Prostate gland (tissue), 2 donors: ENCODE results near the gene ARMC3. TPM values are rescaled to one million over a fixed set of nuclear protein-coding genes. Genes with fewer than 3 reads are reported as not detected.

Experiments used
- DNase-seq: peaks from one replicate; pipeline ENCODE4 v3.0.0-alpha.2; 2019; ENCODE audit warnings: low spot score
- H3K27ac ChIP-seq, 2 donors: fragments of 200-600 bp; sonication (generic); 2 replicates each; pipeline ENCODE4 v1.5.1; 2017 to 2019
- H3K27me3 ChIP-seq: fragments of 200-600 bp; sonication (generic); replicated peaks from 2 replicates; pipeline ENCODE4 v1.5.1; 2019; ENCODE audit not compliant: insufficient read depth
- H3K36me3 ChIP-seq, 2 donors: fragments of 200-600 bp; sonication (generic); 1 replicate in 1 of 2; 2 replicates in 1 of 2; pipeline versions ENCODE4 v1.5.1 to v1.8.1; 2017 to 2019
- H3K4me1 ChIP-seq: fragments of 200-600 bp; sonication (generic); replicated peaks from 2 replicates; pipeline ENCODE4 v1.5.1; 2019
- H3K4me3 ChIP-seq, 2 donors: fragments of 200-600 bp; sonication (generic); 2 replicates each; pipeline ENCODE4 v1.5.1; 2017 to 2019
- H3K9me3 ChIP-seq: fragments of 200-600 bp; sonication (generic); 2 replicates; pipeline ENCODE4 v1.5.1; 2017
- POLR2A ChIP-seq: fragments of 450-650 bp; IDR thresholded peaks from one replicate; pipeline ENCODE4 v1.6.1; 2016; ENCODE audit warnings: antibody characterized with exemption, mild to moderate bottlenecking
- POLR2AphosphoS5 ChIP-seq: sonication (generic); formaldehyde crosslinking; IDR thresholded peaks from one replicate; pipeline ENCODE4 v1.6.1; 2017; ENCODE audit warnings: antibody characterized with exemption
- WGBS: methylation state at CpG from one replicate; pipeline ENCODE4 v1.1.5; 2018; 5-methylcytosine and 5-hydroxymethylcytosine counted together
- intact Hi-C: fragments of 100-400 bp; cut with DNase I; formaldehyde crosslinking; loops from one replicate; pipeline ENCODE4 v1.14.2; 2022
- total RNA-seq, 2 donors: library from RNA; depleted of rRNA; stranded (reverse); fragments of >200 nt; gene quantifications; one replicate each; pipeline ENCODE4 v1.1.0, GENCODE V29; 2016
- TF ChIP-seq, protein P1 (sequence below), 4 experiments: fragments of 200-600 bp in 2 of 4; fragments of 450-650 bp in 2 of 4; sonication (generic) in 2 of 4; IDR thresholded peaks; 1 replicate in 3 of 4; 2 replicates in 1 of 4; pipeline ENCODE4 v1.5.1; 2016 to 2019; ENCODE audit warnings: antibody characterized with exemption in 4 of 4, mild to moderate bottlenecking in 2 of 4, moderate library complexity in 2 of 4

ARMC3 gene
- total RNA-seq, 2 donors from 2014 or later: 5.0 TPM; not detected in 1

- no peaks in the 10 kb centered on the region for H3K4me1 ChIP-seq
- H3K27me3 ChIP-seq: no peaks in the 10 kb centered on the region
- intact Hi-C loops: no loop called here
- no peak for DNase-seq
- no peak overlapping the region for H3K27ac ChIP-seq
- no peaks in the 10 kb centered on the region for H3K9me3 ChIP-seq
- H3K36me3 ChIP-seq: no peaks in the 10 kb centered on the region
- 80% methylated on average over 3 of the region's 3 CpGs for WGBS
- no peak overlapping the region for H3K4me3 ChIP-seq
- TF ChIP-seq, protein P1, sequence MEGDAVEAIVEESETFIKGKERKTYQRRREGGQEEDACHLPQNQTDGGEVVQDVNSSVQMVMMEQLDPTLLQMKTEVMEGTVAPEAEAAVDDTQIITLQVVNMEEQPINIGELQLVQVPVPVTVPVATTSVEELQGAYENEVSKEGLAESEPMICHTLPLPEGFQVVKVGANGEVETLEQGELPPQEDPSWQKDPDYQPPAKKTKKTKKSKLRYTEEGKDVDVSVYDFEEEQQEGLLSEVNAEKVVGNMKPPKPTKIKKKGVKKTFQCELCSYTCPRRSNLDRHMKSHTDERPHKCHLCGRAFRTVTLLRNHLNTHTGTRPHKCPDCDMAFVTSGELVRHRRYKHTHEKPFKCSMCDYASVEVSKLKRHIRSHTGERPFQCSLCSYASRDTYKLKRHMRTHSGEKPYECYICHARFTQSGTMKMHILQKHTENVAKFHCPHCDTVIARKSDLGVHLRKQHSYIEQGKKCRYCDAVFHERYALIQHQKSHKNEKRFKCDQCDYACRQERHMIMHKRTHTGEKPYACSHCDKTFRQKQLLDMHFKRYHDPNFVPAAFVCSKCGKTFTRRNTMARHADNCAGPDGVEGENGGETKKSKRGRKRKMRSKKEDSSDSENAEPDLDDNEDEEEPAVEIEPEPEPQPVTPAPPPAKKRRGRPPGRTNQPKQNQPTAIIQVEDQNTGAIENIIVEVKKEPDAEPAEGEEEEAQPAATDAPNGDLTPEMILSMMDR (IDR thresholded peaks at IDR 0.05): no peak
- no peak for TF ChIP-seq POLR2A
- no peak for TF ChIP-seq POLR2AphosphoS5
Observed at GRCh38 chr10:23073527-23073926, 145.7 kb downstream of the ARMC3 start.

GRCh38 chr10:23075672-23076071 lies 147.8 kb downstream of the ARMC3 start:
- TF ChIP-seq POLR2A (no peak), POLR2AphosphoS5 (no peak)
- TF ChIP-seq, protein P1 (IDR thresholded peaks at IDR 0.05): no peak
- intact Hi-C loops: no loop called here
- DNase-seq: no peak
- Histone ChIP-seq H3K9me3 (no peaks in the 10 kb centered on the region), H3K36me3 (no peaks in the 10 kb centered on the region), H3K27ac (no peak overlapping the region), H3K4me3 (no peak overlapping the region), H3K4me1 (no peaks in the 10 kb centered on the region), H3K27me3 (no peaks in the 10 kb centered on the region)
- 98% methylated on average over 3 of the region's 3 CpGs for WGBS

DNA sequence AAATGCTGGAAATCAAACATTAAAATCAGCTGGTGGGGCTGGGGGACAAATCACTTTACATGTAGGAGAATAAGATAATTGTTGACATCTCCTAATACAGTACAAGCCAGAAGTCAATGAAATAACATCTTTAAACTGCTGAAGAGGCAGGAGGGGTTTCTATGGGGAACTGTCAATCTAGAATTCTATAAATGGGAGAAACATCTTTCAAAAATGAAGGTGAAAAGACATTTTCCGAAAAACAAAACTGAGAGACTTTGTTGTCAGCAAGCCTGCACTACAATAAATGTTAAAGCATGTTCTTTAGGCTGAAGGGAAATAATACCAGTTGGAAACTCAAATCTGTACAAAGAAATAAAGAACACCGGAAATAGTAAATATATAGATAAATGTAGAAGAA lies 150.3 kb downstream of the ARMC3 start:
- 98% methylated on average over 2 of the region's 2 CpGs for WGBS
- TF ChIP-seq, protein P1 (IDR thresholded peaks at IDR 0.05): no peak
- TF ChIP-seq POLR2A: no peak
- no peak for TF ChIP-seq POLR2AphosphoS5

GRCh38 chr10:23079700-23080099 lies 151.8 kb downstream of the ARMC3 start:
- TF ChIP-seq POLR2AphosphoS5: no peak
- no peak for TF ChIP-seq POLR2A
- TF ChIP-seq, protein P1 (IDR thresholded peaks at IDR 0.05): no peak
- no peaks in the 10 kb centered on the region for H3K9me3 ChIP-seq
- no peaks in the 10 kb centered on the region for H3K36me3 ChIP-seq
- no peaks in the 10 kb centered on the region for H3K27me3 ChIP-seq
- DNase-seq: no peak
- no peak overlapping the region for H3K4me3 ChIP-seq
- H3K4me1 ChIP-seq: no peaks in the 10 kb centered on the region
- H3K27ac ChIP-seq: no peak overlapping the region
- WGBS: 60% methylated on average over 4 of the region's 4 CpGs
- intact Hi-C loops: no loop called here

More for the DNA sequence above, 150.3 kb downstream of the ARMC3 start:
- Histone ChIP-seq H3K27me3 (no peaks in the 10 kb centered on the region), H3K9me3 (no peaks in the 10 kb centered on the region), H3K36me3 (no peaks in the 10 kb centered on the region), H3K4me1 (no peaks in the 10 kb centered on the region), H3K27ac (no peak overlapping the region), H3K4me3 (no peak overlapping the region)
- intact Hi-C loops: no loop called here
- no peak for DNase-seq

DNA sequence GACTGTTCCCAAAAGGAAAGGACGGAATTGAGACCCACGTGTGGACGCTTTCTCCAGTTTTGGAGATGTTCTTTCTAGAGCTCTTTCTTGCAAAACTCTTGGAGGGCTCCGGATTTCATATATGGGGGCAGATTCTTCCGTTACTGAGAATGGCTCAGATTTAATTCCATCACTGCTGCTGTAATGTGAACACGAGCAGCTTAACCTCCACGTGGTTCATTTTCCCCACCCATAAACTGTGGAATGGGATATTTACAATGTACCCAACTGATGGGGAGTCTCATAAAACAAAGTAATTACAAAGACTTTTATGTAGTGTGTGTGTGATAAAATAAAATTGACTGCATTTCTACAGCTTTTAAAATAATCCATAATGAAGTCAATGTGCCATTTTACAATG lies 152.4 kb downstream of the ARMC3 start:
- Histone ChIP-seq H3K9me3 (no peaks in the 10 kb centered on the region), H3K4me1 (no peaks in the 10 kb centered on the region), H3K27ac (no peak overlapping the region), H3K4me3 (no peak overlapping the region), H3K27me3 (no peaks in the 10 kb centered on the region), H3K36me3 (no peaks in the 10 kb centered on the region)
- no peak for DNase-seq
- WGBS: 44% methylated on average over 7 of the region's 7 CpGs
- intact Hi-C loops: no loop called here
- TF ChIP-seq, protein P1 (IDR thresholded peaks at IDR 0.05): no peak
- TF ChIP-seq POLR2AphosphoS5 (no peak), POLR2A (no peak)
